ENCODE data around the gene ENTR1.

Gene ENTR1

DNA sequence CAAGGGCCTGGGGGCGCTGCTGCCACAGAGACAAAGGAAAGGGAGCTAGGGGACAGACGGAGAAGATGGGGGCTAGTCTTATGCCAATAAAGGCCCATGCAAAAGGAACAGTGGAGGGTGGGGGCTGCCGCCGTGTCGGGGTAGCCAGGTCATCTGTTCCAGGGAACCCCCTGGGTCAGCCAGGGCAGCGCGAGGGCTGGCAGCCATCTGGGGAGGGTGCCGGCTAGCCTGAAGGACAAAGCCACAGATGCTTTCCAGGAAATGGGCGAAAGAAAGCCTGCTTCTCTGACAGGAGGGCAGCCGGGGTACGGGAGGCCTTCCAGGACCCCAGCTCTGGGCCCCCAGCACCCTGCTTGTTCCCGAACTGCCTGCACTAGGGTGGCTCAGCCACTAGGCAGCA is 35.3 kb downstream of the ENTR1 start:
- peaks cover 15% of the 10 kb centered on the region; the same call in 1 of the 2 replicates for H3K27me3 ChIP-seq (replicated peaks; ENCODE audit: insufficient read depth, low read length)
- H3K4me2 ChIP-seq (ENCODE audit: low read depth, low read length) = no peak overlapping the region
- H3K36me3 ChIP-seq (replicated peaks; ENCODE audit: insufficient read depth, low read length) = no peaks in the 10 kb centered on the region
- H3K9me2 ChIP-seq (replicated peaks; ENCODE audit: insufficient read depth, low read length) = no peaks in the 10 kb centered on the region
- no peak for TF ChIP-seq EZH2 (optimal IDR thresholded peaks at IDR 0.05; ENCODE audit: low read depth, low read length)
- TF ChIP-seq, protein P1, sequence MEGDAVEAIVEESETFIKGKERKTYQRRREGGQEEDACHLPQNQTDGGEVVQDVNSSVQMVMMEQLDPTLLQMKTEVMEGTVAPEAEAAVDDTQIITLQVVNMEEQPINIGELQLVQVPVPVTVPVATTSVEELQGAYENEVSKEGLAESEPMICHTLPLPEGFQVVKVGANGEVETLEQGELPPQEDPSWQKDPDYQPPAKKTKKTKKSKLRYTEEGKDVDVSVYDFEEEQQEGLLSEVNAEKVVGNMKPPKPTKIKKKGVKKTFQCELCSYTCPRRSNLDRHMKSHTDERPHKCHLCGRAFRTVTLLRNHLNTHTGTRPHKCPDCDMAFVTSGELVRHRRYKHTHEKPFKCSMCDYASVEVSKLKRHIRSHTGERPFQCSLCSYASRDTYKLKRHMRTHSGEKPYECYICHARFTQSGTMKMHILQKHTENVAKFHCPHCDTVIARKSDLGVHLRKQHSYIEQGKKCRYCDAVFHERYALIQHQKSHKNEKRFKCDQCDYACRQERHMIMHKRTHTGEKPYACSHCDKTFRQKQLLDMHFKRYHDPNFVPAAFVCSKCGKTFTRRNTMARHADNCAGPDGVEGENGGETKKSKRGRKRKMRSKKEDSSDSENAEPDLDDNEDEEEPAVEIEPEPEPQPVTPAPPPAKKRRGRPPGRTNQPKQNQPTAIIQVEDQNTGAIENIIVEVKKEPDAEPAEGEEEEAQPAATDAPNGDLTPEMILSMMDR (IDR thresholded peaks at IDR 0.05; ENCODE audit: low read length) = no peak
- no peak for TF ChIP-seq EZH2phosphoT487 (IDR thresholded peaks at IDR 0.05; ENCODE audit: low read length)
- no peaks in the 10 kb centered on the region for H4K20me1 ChIP-seq (ENCODE audit: insufficient read depth, low read length)
- H3K4me3 ChIP-seq (ENCODE audit: low read length) = no peak overlapping the region
- H3K4me1 ChIP-seq (ENCODE audit: low read length) = no peaks in the 10 kb centered on the region
- H3K27ac ChIP-seq (ENCODE audit: low read length) = no peak overlapping the region
- H3F3A ChIP-seq (ENCODE audit: insufficient read depth, low read length) = no peaks in the 10 kb centered on the region
- DNase-seq = no peak
- no peaks in the 10 kb centered on the region for H3K79me2 ChIP-seq (ENCODE audit: low read length)
- no peak overlapping the region for H3K9ac ChIP-seq (ENCODE audit: low read length)
- H2AFZ ChIP-seq (ENCODE audit: low read length) = no peak overlapping the region
- H3K9me3 ChIP-seq (replicated peaks; ENCODE audit: insufficient read depth, low read length) = no peaks in the 10 kb centered on the region

DNA sequence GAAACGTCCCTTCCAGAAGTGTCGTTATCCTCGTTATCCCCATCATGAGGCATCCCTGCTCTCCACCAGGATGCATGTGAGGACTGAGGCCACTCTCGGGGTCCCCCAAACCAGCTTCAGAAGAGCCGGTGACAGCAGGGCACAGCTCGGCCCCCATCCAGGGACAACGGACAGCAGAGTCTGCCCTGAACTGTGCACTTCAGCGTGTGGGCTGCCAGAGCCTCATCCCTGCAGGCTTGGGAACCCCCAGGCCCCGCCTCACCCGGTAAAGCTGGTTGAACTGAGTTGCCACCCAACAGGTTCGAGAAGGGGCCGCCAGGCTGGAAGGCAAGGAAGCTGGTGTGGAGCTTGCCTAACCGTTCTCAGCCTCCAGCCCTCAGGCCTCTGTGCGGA is 36.2 kb downstream of the ENTR1 start:
- no peaks in the 10 kb centered on the region for H3F3A ChIP-seq (ENCODE audit: insufficient read depth, low read length)
- H3K4me3 ChIP-seq (ENCODE audit: low read length) = no peak overlapping the region
- H2AFZ ChIP-seq (ENCODE audit: low read length) = no peak overlapping the region
- H3K27me3 ChIP-seq (replicated peaks; ENCODE audit: insufficient read depth, low read length) = peaks cover 24% of the 10 kb centered on the region
- H3K36me3 ChIP-seq (replicated peaks; ENCODE audit: insufficient read depth, low read length) = no peaks in the 10 kb centered on the region
- no peak overlapping the region for H3K27ac ChIP-seq (ENCODE audit: low read length)
- H4K20me1 ChIP-seq (ENCODE audit: insufficient read depth, low read length) = no peaks in the 10 kb centered on the region
- H3K9me2 ChIP-seq (replicated peaks; ENCODE audit: insufficient read depth, low read length) = no peaks in the 10 kb centered on the region
- H3K4me1 ChIP-seq (ENCODE audit: low read length) = no peaks in the 10 kb centered on the region
- TF ChIP-seq EZH2 (optimal IDR thresholded peaks at IDR 0.05; ENCODE audit: low read depth, low read length) (no peak), EZH2phosphoT487 (IDR thresholded peaks at IDR 0.05; ENCODE audit: low read length) (no peak)
- TF ChIP-seq, protein P1 (IDR thresholded peaks at IDR 0.05; ENCODE audit: low read length) = no peak
- H3K9ac ChIP-seq (ENCODE audit: low read length) = no peak overlapping the region
- H3K4me2 ChIP-seq (ENCODE audit: low read depth, low read length) = no peak overlapping the region
- no peaks in the 10 kb centered on the region for H3K79me2 ChIP-seq (ENCODE audit: low read length)
- no peak for DNase-seq
- H3K9me3 ChIP-seq (replicated peaks; ENCODE audit: insufficient read depth, low read length) = no peaks in the 10 kb centered on the region

DNA sequence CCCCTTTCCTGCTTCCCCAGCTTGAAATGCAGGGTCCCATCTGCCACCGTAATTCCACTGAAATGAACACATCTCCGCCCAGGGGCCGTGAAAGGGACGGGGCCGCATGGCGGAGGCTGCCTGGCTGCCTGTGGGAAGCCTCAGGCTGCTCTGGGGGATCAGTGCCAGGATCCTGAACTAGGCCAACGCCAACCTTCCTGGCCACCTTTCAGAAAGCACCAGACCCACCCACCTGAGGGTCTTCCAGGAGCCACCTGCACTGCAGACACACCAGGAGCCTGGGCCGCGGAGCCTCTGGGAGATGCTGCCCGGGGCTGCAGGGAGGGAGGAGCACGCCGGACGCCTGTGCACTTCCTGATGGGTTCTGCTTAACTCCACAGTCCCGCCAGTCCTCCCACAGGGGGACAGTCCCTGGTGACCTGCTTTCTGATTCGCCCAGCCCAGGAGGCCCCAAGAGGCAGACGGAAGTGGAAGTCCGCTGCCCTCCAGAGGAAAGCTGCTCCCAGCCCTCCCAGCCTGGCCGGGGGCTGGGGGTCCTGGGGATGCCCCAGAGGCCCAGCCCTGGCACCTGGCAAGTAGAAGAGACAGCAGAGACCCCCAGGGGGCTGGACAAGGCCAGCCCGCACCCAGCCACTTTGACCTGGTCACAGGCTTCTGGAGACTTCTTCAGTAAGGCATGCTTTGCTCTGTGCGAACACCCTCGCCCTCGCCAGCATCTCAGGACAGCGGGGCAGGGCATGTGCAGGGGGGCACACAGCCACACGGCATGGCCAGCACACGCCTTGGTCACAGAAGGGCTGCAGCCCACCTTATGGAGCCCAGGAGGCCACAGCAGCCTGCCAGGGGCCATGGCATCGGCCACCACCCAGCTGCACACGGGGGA is 36.9 kb downstream of the ENTR1 start, which contains the start of gene CARD9:
TSS of gene CARD9 (minus strand) at position 370 of the 883 bp plus-strand sequence. CDS start 1,591 bp downstream, outside the sequence.
- no peak within 1 kb of the TSS for H2AFZ ChIP-seq (ENCODE audit: low read length)
- H3K27me3 ChIP-seq (replicated peaks; ENCODE audit: insufficient read depth, low read length) = peaks cover 28% of the 10 kb centered on the region
- H3F3A ChIP-seq (ENCODE audit: insufficient read depth, low read length) = no peaks in the 10 kb centered on the region
- TF ChIP-seq EZH2phosphoT487 (IDR thresholded peaks at IDR 0.05; ENCODE audit: low read length) (no peak), EZH2 (optimal IDR thresholded peaks at IDR 0.05; ENCODE audit: low read depth, low read length) (no peak)
- TF ChIP-seq, protein P1 (IDR thresholded peaks at IDR 0.05; ENCODE audit: low read length) = no peak
- H3K4me2 ChIP-seq (ENCODE audit: low read depth, low read length) = no peak within 1 kb of the TSS
- no peaks in the 10 kb centered on the region for H4K20me1 ChIP-seq (ENCODE audit: insufficient read depth, low read length)
- H3K9me3 ChIP-seq (replicated peaks; ENCODE audit: insufficient read depth, low read length) = no peaks in the 10 kb centered on the region
- no peaks in the 10 kb centered on the region for H3K4me1 ChIP-seq (ENCODE audit: low read length)
- H3K9me2 ChIP-seq (replicated peaks; ENCODE audit: insufficient read depth, low read length) = no peaks in the 10 kb centered on the region
- H3K27ac ChIP-seq (ENCODE audit: low read length) = no peak within 1 kb of the TSS
- H3K79me2 ChIP-seq (ENCODE audit: low read length) = no peaks in the 10 kb centered on the region
- DNase-seq = no peak
- no peak within 1 kb of the TSS for H3K9ac ChIP-seq (ENCODE audit: low read length)
- no peaks in the 10 kb centered on the region for H3K36me3 ChIP-seq (replicated peaks; ENCODE audit: insufficient read depth, low read length)
- H3K4me3 ChIP-seq (ENCODE audit: low read length) = no peak within 1 kb of the TSS
